B cell (primary cell): Measurements from ENCODE around the gene PRSS48.

ENCODE experiments used
- CTCF ChIP-seq: fragments of 200-600 bp; IDR thresholded peaks from one replicate; pipeline ENCODE4 v1.8.0; 2022; ENCODE audit warnings: antibody characterized with exemption, mild to moderate bottlenecking
- EZH2 ChIP-seq: IDR thresholded peaks from 2 replicates; pipeline ENCODE4 v1.6.1; 2012; ENCODE audit warnings: borderline replicate concordance, low read depth, mild to moderate bottlenecking, moderate library complexity, low read length; ENCODE audit not compliant: insufficient read depth, poor library complexity, severe bottlenecking

GRCh38 chr4:151304226-151304625 is 27.3 kb downstream of the PRSS48 start:
- no peak for TF ChIP-seq CTCF
- no peak for TF ChIP-seq EZH2
